BLaER1 treated with 17β-estradiol and CSF1 and Interleukin-3, amounts not matched to agents 10 nM and 100 nM (cell line): ENCODE measurements around the gene HOXB1.
A peak's percentile ranks its signal among the peaks of the same experiment; 100 is the strongest.

Experiments
- H3K27ac ChIP-seq, 11 experiments: shearing (Covaris generic); formaldehyde crosslinking; 2 replicates each; pipeline ENCODE4 v1.8.1; 2022
- H3K27me3 ChIP-seq, 11 experiments: shearing (Covaris generic); formaldehyde crosslinking; 2 replicates each; pipeline ENCODE4 v1.8.1; 2022
- H3K36me3 ChIP-seq, 11 experiments: shearing (Covaris generic); formaldehyde crosslinking; 2 replicates each; pipeline ENCODE4 v1.8.1; 2022
- H3K4me1 ChIP-seq, 10 experiments: shearing (Covaris generic); formaldehyde crosslinking; 2 replicates each; pipeline ENCODE4 v1.8.1; 2022
- H3K4me2 ChIP-seq, 11 experiments: shearing (Covaris generic); formaldehyde crosslinking; 2 replicates each; pipeline ENCODE4 v1.8.1; 2022
- H3K4me3 ChIP-seq, 10 experiments: shearing (Covaris generic); formaldehyde crosslinking; 2 replicates each; pipeline ENCODE4 v1.8.1; 2022
- H3K9ac ChIP-seq, 11 experiments: shearing (Covaris generic); formaldehyde crosslinking; 2 replicates each; pipeline ENCODE4 v1.8.1; 2022
- H3K9me3 ChIP-seq, 11 experiments: shearing (Covaris generic); formaldehyde crosslinking; replicated peaks in 1 of 11; 2 replicates each; pipeline ENCODE4 v1.8.1; 2022
- H4K20me1 ChIP-seq, 11 experiments: shearing (Covaris generic); formaldehyde crosslinking; 2 replicates each; pipeline ENCODE4 v1.8.1; 2022
- Cebpa-rat ChIP-seq, 11 experiments: shearing (Covaris generic); IDR thresholded peaks; 2 replicates each; pipeline ENCODE4 v1.8.1; 2022

HOXB1 gene

DNA sequence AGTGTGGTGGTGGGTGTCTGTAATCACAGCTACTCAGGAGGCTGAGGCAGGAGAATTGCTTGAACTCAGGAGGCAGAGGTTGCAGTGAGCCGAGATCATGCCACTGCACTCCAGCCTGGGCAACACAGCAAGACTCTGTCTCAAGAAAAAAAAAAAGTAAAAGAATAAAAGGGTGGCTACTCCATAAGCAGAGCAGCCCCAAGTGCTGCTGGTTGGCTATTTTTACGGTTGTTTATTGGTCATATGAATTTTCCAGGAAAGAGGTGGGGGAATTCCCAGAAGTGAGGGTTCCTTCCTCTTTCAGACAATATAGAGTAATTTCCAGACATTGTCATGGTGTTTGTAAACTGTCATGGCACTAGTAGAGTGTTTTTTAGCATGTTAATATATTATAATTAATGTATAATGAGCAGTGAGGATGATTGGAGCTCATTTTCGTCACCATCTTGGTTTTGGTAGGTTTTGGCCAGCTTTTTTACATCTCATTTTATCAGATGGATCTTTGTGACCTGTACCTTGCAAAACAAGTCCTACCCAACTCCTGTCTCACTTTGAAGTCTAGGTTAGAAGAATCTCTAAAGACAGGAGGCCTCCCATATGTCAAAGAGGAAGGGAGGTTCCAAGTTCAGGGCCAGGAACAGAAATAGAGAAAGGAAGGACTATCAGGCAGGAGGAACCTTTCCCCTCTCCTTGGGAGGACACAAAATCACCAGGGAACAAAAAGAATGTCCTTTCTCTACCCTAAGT lies 39.1 kb downstream of the HOXB1 start:
- peaks cover 13 to 62% (median 47%) of the 10 kb centered on the region in 11 experiments for H3K27me3 ChIP-seq
- H3K4me2 ChIP-seq = peak overlapping the region in 6 of 11 experiments; percentile 15 to 98 (median 46); a peak in 10 of 22 replicates
- peaks cover 11 to 53% (median 15%) of the 10 kb centered on the region in 10 experiments for H3K4me1 ChIP-seq

DNA sequence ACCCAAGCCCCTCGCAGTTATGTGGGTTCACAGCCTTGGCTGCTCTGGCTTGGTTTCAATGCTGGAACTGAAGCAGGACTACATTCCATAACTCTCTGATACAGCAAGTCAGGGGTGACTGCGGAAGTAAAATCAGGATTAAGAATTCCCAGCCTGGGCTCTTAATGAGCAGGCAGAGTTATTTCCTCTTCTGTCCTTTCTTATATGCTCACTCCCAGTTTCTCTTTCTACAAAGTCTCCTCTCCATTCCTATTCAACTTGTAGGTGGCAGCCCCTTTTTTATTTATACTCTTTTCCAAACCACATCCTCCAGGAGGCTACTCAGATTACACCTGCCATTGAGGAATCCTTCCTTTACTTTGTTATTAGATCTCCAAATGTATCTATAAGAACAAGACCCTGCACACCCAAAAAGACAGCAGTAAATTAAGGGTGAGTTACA lies 40.3 kb downstream of the HOXB1 start:
- Histone ChIP-seq H3K4me2 (peak overlapping the region in 3 of 11 experiments; percentile 63 to 98 (median 94); a peak in 5 of 22 replicates), H4K20me1 (no peaks in the 10 kb centered on the region; a peak in 1 of 22 replicates), H3K27ac (no peak overlapping the region), H3K9ac (no peak overlapping the region), H3K9me3 (no peaks in the 10 kb centered on the region), H3K4me1 (peaks cover 11 to 55% (median 15%) of the 10 kb centered on the region in 10 experiments), H3K4me3 (no peak overlapping the region), H3K36me3 (no peaks in the 10 kb centered on the region), H3K27me3 (peaks cover 13 to 62% (median 47%) of the 10 kb centered on the region in 11 experiments)
- no peak for TF ChIP-seq Cebpa-rat (IDR thresholded peaks at IDR 0.05)

More for the DNA sequence above, 39.1 kb downstream of the HOXB1 start:
- H3K9me3 ChIP-seq = no peaks in the 10 kb centered on the region
- H3K36me3 ChIP-seq = no peaks in the 10 kb centered on the region
- H3K27ac ChIP-seq = peak overlapping the region in 3 of 11 experiments; percentile 75 to 77 (median 75); a peak in 5 of 22 replicates
- peak overlapping the region in 1 of 11 experiments; percentile 40; a peak in 2 of 22 replicates for H3K9ac ChIP-seq
- H3K4me3 ChIP-seq = no peak overlapping the region
- no peak for TF ChIP-seq Cebpa-rat (IDR thresholded peaks at IDR 0.05)
- no peaks in the 10 kb centered on the region; a peak in 1 of 22 replicates for H4K20me1 ChIP-seq

DNA sequence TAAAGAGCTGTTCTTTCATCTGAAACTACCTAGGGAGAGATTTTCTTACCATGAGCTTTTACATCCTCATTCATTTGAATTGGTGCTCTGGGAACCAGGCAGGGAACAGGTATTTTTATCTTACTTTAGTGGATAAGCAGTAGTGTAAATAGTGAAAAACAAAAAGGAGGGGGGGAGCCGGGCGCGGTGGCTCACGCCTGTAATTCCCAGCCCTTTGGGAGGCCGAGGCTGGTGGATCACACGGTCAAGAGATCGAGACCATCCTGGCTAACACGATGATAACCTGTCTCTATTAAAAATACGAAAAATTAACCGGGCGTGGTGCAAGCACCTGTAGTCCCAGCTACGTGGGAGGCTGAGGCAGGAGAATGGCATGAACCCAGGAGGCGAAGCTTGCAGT lies 41.0 kb downstream of the HOXB1 start:
- TF ChIP-seq Cebpa-rat (IDR thresholded peaks at IDR 0.05) = no peak
- Histone ChIP-seq H3K36me3 (no peaks in the 10 kb centered on the region), H3K27ac (no peak overlapping the region), H4K20me1 (no peaks in the 10 kb centered on the region; a peak in 1 of 22 replicates), H3K9me3 (no peaks in the 10 kb centered on the region), H3K27me3 (peaks cover 13 to 62% (median 47%) of the 10 kb centered on the region in 11 experiments), H3K4me1 (peaks cover 12 to 62% (median 16%) of the 10 kb centered on the region in 10 experiments), H3K4me3 (no peak overlapping the region), H3K4me2 (no peak overlapping the region), H3K9ac (no peak overlapping the region)

DNA sequence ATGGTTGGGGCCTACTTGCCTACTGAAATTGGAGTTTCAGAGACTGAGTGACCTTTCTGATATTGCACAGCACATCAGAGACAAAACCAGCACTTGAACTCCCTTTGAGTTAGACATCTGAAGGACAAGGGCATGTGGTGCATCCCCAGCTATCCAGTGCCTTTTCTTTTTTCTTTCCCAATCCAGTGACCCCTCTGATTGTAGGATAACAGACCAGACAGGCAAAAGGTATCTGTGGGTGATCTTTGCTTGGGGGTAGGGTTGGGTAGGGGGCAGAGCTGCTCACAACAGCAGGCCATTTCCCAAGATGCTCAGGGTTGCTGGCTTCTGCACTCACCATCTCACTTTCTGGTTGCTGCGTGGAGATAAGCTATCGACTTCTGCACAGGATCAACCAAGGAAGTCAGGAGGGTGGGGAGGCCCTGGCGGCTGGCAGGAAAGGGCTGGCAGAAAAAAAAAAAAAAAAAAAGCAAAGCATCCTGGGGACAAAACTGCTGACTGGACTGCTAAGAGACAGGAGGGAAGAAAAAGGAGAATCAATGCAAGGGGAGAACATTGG lies 42.2 kb downstream of the HOXB1 start:
- Histone ChIP-seq H3K27ac (no peak overlapping the region), H4K20me1 (peaks cover 0 to 7% (median 0%) of the 10 kb centered on the region in 11 experiments; a peak in 2 of 22 replicates), H3K4me1 (peaks cover 22 to 73% (median 28%) of the 10 kb centered on the region in 10 experiments), H3K36me3 (no peaks in the 10 kb centered on the region), H3K9ac (no peak overlapping the region), H3K4me2 (peak overlapping the region in 3 of 11 experiments; percentile 25 to 62 (median 35); a peak in 5 of 22 replicates), H3K4me3 (no peak overlapping the region), H3K27me3 (peaks cover 13 to 52% (median 43%) of the 10 kb centered on the region in 11 experiments), H3K9me3 (no peaks in the 10 kb centered on the region)
- no peak for TF ChIP-seq Cebpa-rat (IDR thresholded peaks at IDR 0.05)

DNA sequence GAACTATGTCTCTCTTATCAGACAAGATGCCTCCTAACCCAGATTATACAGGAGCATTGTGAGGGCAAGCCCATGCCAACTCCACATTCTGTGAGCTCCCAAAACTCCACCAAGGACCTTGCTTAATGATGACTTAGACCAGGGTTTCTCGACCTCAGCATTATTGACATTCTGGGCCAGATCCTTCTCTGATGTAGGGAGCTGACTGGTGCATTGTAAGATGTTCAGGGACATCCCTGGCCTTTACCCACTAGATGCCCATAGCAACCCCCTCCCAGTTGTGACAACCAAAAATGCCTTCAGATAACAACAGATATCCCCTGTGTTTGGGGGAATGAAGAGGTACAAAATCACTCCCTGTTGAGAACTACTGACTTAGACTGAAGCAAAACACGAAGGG lies 43.6 kb downstream of the HOXB1 start:
- H3K4me3 ChIP-seq = no peak overlapping the region
- peaks cover 23 to 67% (median 28%) of the 10 kb centered on the region in 10 experiments for H3K4me1 ChIP-seq
- H4K20me1 ChIP-seq = peaks cover 0 to 12% (median 0%) of the 10 kb centered on the region in 11 experiments; a peak in 5 of 22 replicates
- no peaks in the 10 kb centered on the region for H3K9me3 ChIP-seq
- peaks cover under 1 to 38% (median 29%) of the 10 kb centered on the region in 11 experiments; a peak in 17 of 22 replicates for H3K27me3 ChIP-seq
- no peak overlapping the region for H3K9ac ChIP-seq
- no peaks in the 10 kb centered on the region for H3K36me3 ChIP-seq
- no peak for TF ChIP-seq Cebpa-rat (IDR thresholded peaks at IDR 0.05)
- no peak overlapping the region for H3K4me2 ChIP-seq
- no peak overlapping the region for H3K27ac ChIP-seq

DNA sequence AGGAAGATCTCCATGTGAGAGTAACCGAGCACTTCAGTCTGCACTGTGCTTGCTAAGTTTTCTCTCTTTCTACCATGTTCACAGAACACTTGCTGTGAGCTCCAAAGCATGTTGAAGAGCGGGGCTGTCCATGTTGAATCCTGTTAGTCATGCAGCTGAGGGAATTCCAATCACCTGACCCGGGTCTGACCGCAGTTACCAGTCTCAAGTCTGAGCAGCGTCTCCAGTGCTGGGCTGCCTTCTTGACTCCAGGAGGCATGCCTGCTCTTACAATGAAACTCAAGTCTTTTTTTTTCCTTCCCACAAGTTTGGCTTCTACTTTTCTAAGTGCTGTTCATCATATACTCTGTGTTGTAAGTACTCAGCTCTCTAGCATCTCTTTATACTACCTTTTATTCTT lies 44.3 kb downstream of the HOXB1 start:
- Histone ChIP-seq H3K27ac (no peak overlapping the region), H3K4me1 (peaks cover 21 to 61% (median 29%) of the 10 kb centered on the region in 10 experiments), H3K9ac (no peak overlapping the region), H4K20me1 (peaks cover 0 to 12% (median 0%) of the 10 kb centered on the region in 11 experiments; a peak in 5 of 22 replicates), H3K4me3 (no peak overlapping the region), H3K9me3 (no peaks in the 10 kb centered on the region), H3K27me3 (peaks cover 0 to 33% (median 28%) of the 10 kb centered on the region in 11 experiments; a peak in 15 of 22 replicates), H3K4me2 (no peak overlapping the region), H3K36me3 (no peaks in the 10 kb centered on the region)
- no peak for TF ChIP-seq Cebpa-rat (IDR thresholded peaks at IDR 0.05)

DNA sequence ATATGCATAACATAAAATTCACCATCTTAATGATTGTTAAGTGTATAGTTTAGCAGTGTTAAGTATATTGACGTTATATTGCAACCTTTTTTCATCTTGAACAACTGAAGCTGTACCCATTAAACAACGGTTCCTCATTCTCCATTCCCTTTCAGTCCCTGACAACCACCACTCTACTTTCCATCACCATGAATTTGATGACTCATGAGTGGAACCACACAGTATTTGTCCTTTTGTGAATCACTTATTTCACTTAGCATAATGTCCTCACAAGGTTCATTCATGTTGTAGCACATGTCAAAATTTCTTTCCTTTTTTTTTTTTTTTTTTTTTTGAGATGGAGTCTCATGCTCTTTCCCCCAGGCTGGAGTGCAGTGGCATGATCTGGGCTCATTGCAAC lies 46.0 kb downstream of the HOXB1 start:
- Histone ChIP-seq H3K4me3 (no peak overlapping the region), H4K20me1 (peaks cover 0 to 12% (median 0%) of the 10 kb centered on the region in 11 experiments; a peak in 5 of 22 replicates), H3K27ac (no peak overlapping the region), H3K9ac (no peak overlapping the region), H3K27me3 (peaks cover 0 to 17% (median 14%) of the 10 kb centered on the region in 11 experiments; a peak in 14 of 22 replicates), H3K36me3 (no peaks in the 10 kb centered on the region), H3K4me1 (peaks cover 19 to 44% (median 28%) of the 10 kb centered on the region in 10 experiments), H3K9me3 (no peaks in the 10 kb centered on the region), H3K4me2 (peak overlapping the region in 7 of 11 experiments; percentile 60 to 84 (median 75); a peak in 8 of 22 replicates)
- TF ChIP-seq Cebpa-rat (IDR thresholded peaks at IDR 0.05) = no peak

DNA sequence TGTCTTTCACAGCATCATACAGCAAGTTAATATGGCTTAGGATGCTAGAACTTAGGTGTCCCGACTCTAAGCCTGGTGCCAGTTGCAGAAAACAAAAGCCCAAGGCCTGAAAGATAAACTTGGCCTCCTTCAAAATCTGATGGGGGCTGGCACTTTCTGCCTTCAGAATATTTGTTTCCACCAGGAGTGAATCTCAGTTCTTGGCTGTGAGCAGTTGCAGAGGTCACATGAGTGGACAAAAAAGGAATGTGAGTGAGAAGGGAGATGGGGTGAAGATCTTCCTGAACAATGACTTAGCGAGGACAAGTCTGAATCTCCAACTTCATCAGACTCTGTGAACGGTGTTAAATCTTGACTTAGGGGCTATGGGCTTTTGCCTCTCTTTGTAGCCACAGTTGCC lies 46.6 kb downstream of the HOXB1 start:
- Histone ChIP-seq H3K4me1 (peaks cover 19 to 40% (median 28%) of the 10 kb centered on the region in 10 experiments), H3K27me3 (peaks cover 0 to 11% (median 9%) of the 10 kb centered on the region in 11 experiments; a peak in 12 of 22 replicates), H3K9ac (no peak overlapping the region), H3K27ac (peak overlapping the region in 6 of 11 experiments; percentile 9 to 65 (median 34); a peak in 7 of 22 replicates), H3K36me3 (no peaks in the 10 kb centered on the region), H4K20me1 (peaks cover 0 to 12% (median 0%) of the 10 kb centered on the region in 11 experiments; a peak in 5 of 22 replicates), H3K4me3 (no peak overlapping the region), H3K9me3 (no peaks in the 10 kb centered on the region), H3K4me2 (peak overlapping the region; percentile 60 to 84 (median 76))
- TF ChIP-seq Cebpa-rat (IDR thresholded peaks at IDR 0.05) = no peak
